Right lobe of liver (tissue), 6 donors: ENCODE data around the gene RBM28. TPM values are rescaled to one million over a fixed set of nuclear protein-coding genes. Genes with fewer than 3 reads are reported as not detected.

Source experiments
- ATAC-seq, 4 donors: fragments of 200-7000 bp; cut with Tn5 transposase; one replicate each; pipeline ENCODE4 v1.9.1; 2020; ENCODE audit warnings: mild to moderate bottlenecking in 4 of 4, moderate library complexity in 4 of 4
- DNase-seq, 3 donors: peaks; one replicate each; pipeline ENCODE4 v3.0.0-alpha.2; 2020
- H3K27ac ChIP-seq, 3 donors: fragments of 200-600 bp; one replicate each; pipeline ENCODE4 v1.8.0; 2022
- H3K27me3 ChIP-seq, 2 donors: fragments of 200-600 bp; one replicate each; pipeline ENCODE4 v1.8.0; 2022
- H3K36me3 ChIP-seq, 4 donors: fragments of 200-600 bp; sonication (generic) in 1 of 4; one replicate each; pipeline versions ENCODE4 v1.5.1 to v1.8.0; 2017 to 2022; ENCODE audit warnings: control low read depth in 1 of 4
- H3K4me1 ChIP-seq, 4 donors: fragments of 200-600 bp; sonication (generic) in 1 of 4; one replicate each; pipeline versions ENCODE4 v1.5.1 to v1.8.0; 2017 to 2022; ENCODE audit warnings: control low read depth in 1 of 4
- H3K4me3 ChIP-seq, 3 donors: fragments of 200-600 bp; one replicate each; pipeline ENCODE4 v1.8.0; 2022
- H3K9me3 ChIP-seq, 4 donors: fragments of 200-600 bp; sonication (generic) in 1 of 4; one replicate each; pipeline versions ENCODE4 v1.5.1 to v1.8.0; 2017 to 2022; ENCODE audit warnings: control low read depth in 1 of 4
- POLR2A ChIP-seq: fragments of 450-650 bp; IDR thresholded peaks from one replicate; pipeline ENCODE4 v1.6.1; 2017; ENCODE audit warnings: antibody characterized with exemption, mild to moderate bottlenecking
- WGBS: methylation state at CpG from one replicate; pipeline ENCODE4 v1.1.6; 2018; ENCODE audit warnings: low coverage, low lambda C conversion rate; ENCODE audit not compliant: insufficient coverage; ENCODE audit errors: missing lambda C conversion rate; 5-methylcytosine and 5-hydroxymethylcytosine counted together
- intact Hi-C, 2 donors: fragments of 100-400 bp; cut with DNase I; formaldehyde crosslinking; loops; one replicate each; pipeline versions ENCODE4 v1.11.2 to v1.14.1; 2022
- total RNA-seq, 6 experiments: library from RNA; depleted of rRNA in 2 of 6; stranded (reverse); fragments of >200 nt in 2 of 6; fragmentation: NEBNext Ultra II Directional in 3 of 6; extraction: Animal tissue kit (Norgen Biotek cat#: 25700) in 3 of 6; gene quantifications; one replicate each; pipeline versions ENCODE4 v1.1.0 to v1.2.4, GENCODE V29; 2016 to 2023
- TF ChIP-seq, protein P1 (sequence below), 4 donors: fragments of 200-600 bp in 3 of 4; fragments of 450-650 bp in 1 of 4; IDR thresholded peaks; one replicate each; pipeline versions ENCODE4 v1.5.1 to v1.8.0; 2016 to 2022; ENCODE audit warnings: antibody characterized with exemption in 4 of 4, mild to moderate bottlenecking in 2 of 4
- donor health status: DM: no; HTN: yes; CAD: no.
- donor health status: DM: no; HTN: no; CAD: no.
- donor health status: DM: no; HTN: no; CAD: no.
- donor health status: DM: no; HTN: yes; CAD: no.
- donor health status: DM: no; HTN: yes; CAD: no.

RBM28 gene
- total RNA-seq, 6 experiments from 2014 or later, result 9.0 to 17.4 (median 11.1) TPM

DNA sequence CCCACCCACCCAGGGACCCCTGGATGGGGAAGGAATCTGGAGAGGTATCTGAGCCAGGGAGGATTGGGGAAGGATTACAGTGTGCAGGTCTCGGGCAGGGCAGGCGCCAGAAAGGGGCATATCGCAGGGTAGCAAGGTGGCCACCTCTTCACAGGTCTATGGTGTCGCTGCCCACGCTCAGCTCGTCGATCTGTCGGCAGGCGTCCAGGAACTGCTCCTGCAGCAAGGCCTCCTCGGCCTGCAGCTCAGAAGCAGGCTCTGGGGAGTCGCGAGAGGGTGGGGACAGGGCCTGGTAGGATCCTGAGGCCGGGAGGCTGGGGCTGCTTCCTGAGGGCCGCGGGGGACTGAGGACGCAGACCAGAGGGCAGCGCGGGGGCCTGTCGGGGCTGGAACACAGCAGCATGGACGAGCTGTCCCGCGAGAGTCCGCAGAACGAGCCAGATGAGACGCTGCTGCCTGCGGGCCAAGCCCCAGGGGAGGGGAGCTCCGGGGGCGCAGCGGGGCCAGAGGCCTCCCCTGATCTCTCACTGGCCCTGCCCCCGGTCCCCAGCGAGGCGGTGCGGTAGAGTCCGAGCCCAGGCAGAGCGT is 7.1 kb upstream of the RBM28 start:
- Histone ChIP-seq H3K27me3 (peaks cover 0 to 9% of the 10 kb centered on the region in 2 donors), H3K9me3 (no peaks in the 10 kb centered on the region), H3K4me3 (no peak overlapping the region), H3K27ac (no peak overlapping the region), H3K36me3 (no peaks in the 10 kb centered on the region), H3K4me1 (peaks cover 0 to 10% (median 0%) of the 10 kb centered on the region in 4 donors)
- intact Hi-C loops, result loop anchor here in 1 of 2 donors (5.0 kb wide), 1 partner anchor 36 kb away; no protein-coding TSS in a partner anchor
- no peak for DNase-seq
- no peak for ATAC-seq
- TF ChIP-seq, protein P1, sequence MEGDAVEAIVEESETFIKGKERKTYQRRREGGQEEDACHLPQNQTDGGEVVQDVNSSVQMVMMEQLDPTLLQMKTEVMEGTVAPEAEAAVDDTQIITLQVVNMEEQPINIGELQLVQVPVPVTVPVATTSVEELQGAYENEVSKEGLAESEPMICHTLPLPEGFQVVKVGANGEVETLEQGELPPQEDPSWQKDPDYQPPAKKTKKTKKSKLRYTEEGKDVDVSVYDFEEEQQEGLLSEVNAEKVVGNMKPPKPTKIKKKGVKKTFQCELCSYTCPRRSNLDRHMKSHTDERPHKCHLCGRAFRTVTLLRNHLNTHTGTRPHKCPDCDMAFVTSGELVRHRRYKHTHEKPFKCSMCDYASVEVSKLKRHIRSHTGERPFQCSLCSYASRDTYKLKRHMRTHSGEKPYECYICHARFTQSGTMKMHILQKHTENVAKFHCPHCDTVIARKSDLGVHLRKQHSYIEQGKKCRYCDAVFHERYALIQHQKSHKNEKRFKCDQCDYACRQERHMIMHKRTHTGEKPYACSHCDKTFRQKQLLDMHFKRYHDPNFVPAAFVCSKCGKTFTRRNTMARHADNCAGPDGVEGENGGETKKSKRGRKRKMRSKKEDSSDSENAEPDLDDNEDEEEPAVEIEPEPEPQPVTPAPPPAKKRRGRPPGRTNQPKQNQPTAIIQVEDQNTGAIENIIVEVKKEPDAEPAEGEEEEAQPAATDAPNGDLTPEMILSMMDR (IDR thresholded peaks at IDR 0.05), result no peak
- 70% methylated on average over 2 of the region's 35 CpGs for WGBS

DNA sequence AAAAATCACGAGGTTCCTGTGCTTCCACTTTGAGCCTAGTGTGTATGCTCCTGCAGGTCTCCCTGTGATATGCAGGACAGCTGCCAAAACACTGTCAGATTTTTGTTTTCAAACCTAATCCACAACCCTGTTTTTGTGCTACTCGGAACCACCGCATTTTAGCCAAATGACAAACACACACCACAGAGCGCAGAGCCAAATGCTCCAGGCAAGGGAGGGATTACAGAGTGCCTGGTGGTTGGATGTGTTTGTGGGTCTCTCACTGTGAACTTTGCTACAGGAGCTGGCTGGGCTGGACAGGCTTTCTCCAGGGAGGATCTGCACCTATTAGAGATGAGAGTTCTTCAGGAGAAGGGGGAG is 5.7 kb upstream of the RBM28 start:
- 41% methylated on average over 4 of the region's 4 CpGs for WGBS
- H3K9me3 ChIP-seq, result no peaks in the 10 kb centered on the region
- peaks cover 0 to 9% of the 10 kb centered on the region in 2 donors for H3K27me3 ChIP-seq
- peaks cover 0 to 10% (median 0%) of the 10 kb centered on the region in 4 donors for H3K4me1 ChIP-seq
- H3K27ac ChIP-seq, result no peak overlapping the region
- no peak overlapping the region for H3K4me3 ChIP-seq
- no peaks in the 10 kb centered on the region for H3K36me3 ChIP-seq
- DNase-seq (no peak), ATAC-seq (no peak)
- intact Hi-C loops, result loop anchor here in 1 of 2 donors (5.0 kb wide), 1 partner anchor 38 kb away; no protein-coding TSS in a partner anchor
- no peak for TF ChIP-seq POLR2A
- TF ChIP-seq, protein P1 (IDR thresholded peaks at IDR 0.05), result no peak

DNA sequence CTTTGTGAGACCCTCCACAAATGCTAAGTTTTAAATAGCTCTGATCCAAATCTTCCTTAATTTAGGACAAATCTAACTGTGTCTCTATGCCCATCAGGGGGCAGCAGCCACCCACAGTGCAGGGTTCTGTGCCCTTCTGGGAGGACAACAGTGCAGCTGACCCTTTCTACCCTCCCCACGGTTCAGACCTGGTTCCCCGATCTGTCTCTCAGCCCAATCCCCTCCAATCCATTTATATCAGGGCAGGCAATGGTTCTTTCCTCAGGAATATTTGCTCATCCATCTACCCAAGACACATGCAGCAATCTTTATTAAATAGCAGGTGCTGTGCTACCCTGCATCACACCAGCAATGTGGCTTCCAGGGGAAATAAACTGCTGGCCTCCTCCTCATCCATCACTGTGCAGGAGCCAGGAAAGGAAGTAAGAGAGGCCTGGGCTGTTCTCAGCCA is 4.0 kb upstream of the RBM28 start:
- WGBS, result 0% methylated on average over 2 of the region's 2 CpGs
- Histone ChIP-seq H3K4me3 (no peak overlapping the region), H3K27me3 (peaks cover 0 to 9% of the 10 kb centered on the region in 2 donors), H3K4me1 (peaks cover 0 to 16% (median 2%) of the 10 kb centered on the region in 4 donors), H3K9me3 (no peaks in the 10 kb centered on the region), H3K27ac (no peak overlapping the region), H3K36me3 (no peaks in the 10 kb centered on the region)
- ATAC-seq (peak; percentile 31 to 55 (median 48)), DNase-seq (peak in 1 of 3 donors; percentile 54)
- no peak for TF ChIP-seq POLR2A
- TF ChIP-seq, protein P1 (IDR thresholded peaks at IDR 0.05), result peak; percentile 63 to 73 (median 68)
- intact Hi-C loops, result loop anchor here in 1 of 2 donors (5.0 kb wide), 1 partner anchor 40 kb away; no protein-coding TSS in a partner anchor

GRCh38 chr7:128344431-128344774 is 695 bp upstream of the RBM28 start:
- Histone ChIP-seq H3K27me3 (no peaks in the 10 kb centered on the region), H3K36me3 (peaks cover 0 to under 1% (median 0%) of the 10 kb centered on the region in 4 donors), H3K9me3 (no peaks in the 10 kb centered on the region), H3K4me3 (no peak overlapping the region), H3K27ac (no peak overlapping the region), H3K4me1 (peaks cover 0 to 13% (median 6%) of the 10 kb centered on the region in 4 donors)
- DNase-seq, result no peak
- TF ChIP-seq, protein P1 (IDR thresholded peaks at IDR 0.05), result no peak
- no peak for ATAC-seq
- intact Hi-C loops, result no loop called here
- WGBS, result 79% methylated on average over 5 of the region's 5 CpGs
